Measurements from ENCODE around the gene EHMT1.

- TF ChIP-seq CEBPB (IDR thresholded peaks at IDR 0.05) (no peak), CREB1 (IDR thresholded peaks at IDR 0.05; ENCODE audit: low read depth) (no peak), USF1 (IDR thresholded peaks at IDR 0.05) (no peak), NFIC (IDR thresholded peaks at IDR 0.05) (no peak), EGR1 (IDR thresholded peaks at IDR 0.05) (no peak), REST (IDR thresholded peaks at IDR 0.05; ENCODE audit: low read depth) (no peak)
Measured at GRCh38 chr9:137602661-137603060, 16.1 kb upstream of the EHMT1 start.
